HepG2 (cell line): ENCODE results near the gene UCKL1. TPM values are rescaled to one million over a fixed set of nuclear protein-coding genes. Genes with fewer than 3 reads are reported as not detected.

Experiments used
- CHD4 ChIP-seq: fragments of 200-600 bp; sonication (generic); IDR thresholded peaks from 2 replicates; pipeline ENCODE4 v1.7.0; 2017; ENCODE audit warnings: mild to moderate bottlenecking, low read length, borderline replicate concordance
- GABPA ChIP-seq, 2 experiments: IDR thresholded peaks; 2 replicates each; pipeline ENCODE4 v1.6.1; 2011 to 2016; ENCODE audit warnings: low read depth in 2 of 2, low read length in 1 of 2, missing biosample characterization in 1 of 2, missing genetic modification characterization in 1 of 2
- GATAD2A ChIP-seq: IDR thresholded peaks from 2 replicates; pipeline ENCODE4 v1.6.1; 2016
- GFI1 ChIP-seq: sonication (generic); formaldehyde crosslinking; IDR thresholded peaks from 2 replicates; pipeline ENCODE4 v1.5.0; 2020; ENCODE audit warnings: missing genetic modification reagents, mild to moderate bottlenecking, borderline replicate concordance
- HOXA7 ChIP-seq: sonication (generic); formaldehyde crosslinking; IDR thresholded peaks from 2 replicates; pipeline ENCODE4 v1.8.1; 2022; ENCODE audit warnings: mild to moderate bottlenecking, missing genetic modification reagents, moderate library complexity
- IRX3 ChIP-seq: sonication (generic); formaldehyde crosslinking; IDR thresholded peaks from 2 replicates; pipeline ENCODE4 v1.8.1; 2023; ENCODE audit warnings: mild to moderate bottlenecking, low read depth, missing genetic modification reagents, borderline replicate concordance
- KDM4B ChIP-seq: sonication (generic); formaldehyde crosslinking; IDR thresholded peaks from 2 replicates; pipeline ENCODE4 v1.4.0; 2020; ENCODE audit warnings: missing genetic modification reagents
- MATR3 ChIP-seq: sonication (generic); formaldehyde crosslinking; IDR thresholded peaks from 2 replicates; pipeline ENCODE4 v1.4.0; 2020; ENCODE audit warnings: missing genetic modification reagents
- MLLT10 ChIP-seq: sonication (generic); formaldehyde crosslinking; IDR thresholded peaks from 2 replicates; pipeline ENCODE4 v1.4.0; 2020; ENCODE audit warnings: missing genetic modification reagents
- NFE2L2 ChIP-seq: fragments of 150-350 bp; IDR thresholded peaks from 2 replicates; pipeline ENCODE4 v1.6.1; 2014; ENCODE audit warnings: low read length
- NFIC ChIP-seq: IDR thresholded peaks from 2 replicates; pipeline ENCODE4 v1.6.1; 2012; ENCODE audit warnings: mild to moderate bottlenecking, low read length, inconsistent platforms
- NR3C1 ChIP-seq: sonication (generic); formaldehyde crosslinking; IDR thresholded peaks from 2 replicates; pipeline ENCODE4 v1.4.0; 2020; ENCODE audit warnings: missing genetic modification reagents
- ZBTB8A ChIP-seq: sonication (generic); formaldehyde crosslinking; IDR thresholded peaks from 2 replicates; pipeline ENCODE4 v1.4.0; 2020; ENCODE audit warnings: mild to moderate bottlenecking, low read depth, missing genetic modification reagents, borderline replicate concordance
- ZFP37 ChIP-seq: sonication (generic); formaldehyde crosslinking; IDR thresholded peaks from 2 replicates; pipeline ENCODE4 v1.4.0; 2020; ENCODE audit warnings: missing genetic modification reagents, borderline replicate concordance
- ZHX1 ChIP-seq: sonication (generic); formaldehyde crosslinking; IDR thresholded peaks from 2 replicates; pipeline ENCODE4 v1.8.1; 2022; ENCODE audit warnings: low read depth, mild to moderate bottlenecking, missing genetic modification reagents
- ZKSCAN8 ChIP-seq: IDR thresholded peaks from 2 replicates; pipeline ENCODE4 v1.6.1; 2016; ENCODE audit warnings: borderline replicate concordance, missing genetic modification reagents, missing compliant biosample characterization
- ZNF230 ChIP-seq: sonication (generic); formaldehyde crosslinking; IDR thresholded peaks from 2 replicates; pipeline ENCODE4 v1.4.0; 2020; ENCODE audit warnings: mild to moderate bottlenecking, missing genetic modification reagents
- ZNF24 ChIP-seq: fragments of 450-650 bp; IDR thresholded peaks from 2 replicates; pipeline ENCODE4 v1.6.1; 2017; ENCODE audit warnings: antibody characterized with exemption, mild to moderate bottlenecking
- ZNF264 ChIP-seq: sonication (generic); formaldehyde crosslinking; IDR thresholded peaks from 2 replicates; pipeline ENCODE4 v1.4.0; 2020; ENCODE audit warnings: missing genetic modification reagents
- ZNF430 ChIP-seq: sonication (generic); formaldehyde crosslinking; IDR thresholded peaks from 2 replicates; pipeline ENCODE4 v1.9.0; 2021; ENCODE audit warnings: mild to moderate bottlenecking, missing genetic modification reagents
- ZNF503 ChIP-seq: sonication (generic); formaldehyde crosslinking; IDR thresholded peaks from 2 replicates; pipeline ENCODE4 v1.4.0; 2020; ENCODE audit warnings: missing genetic modification reagents
- ZNF576 ChIP-seq: sonication (generic); formaldehyde crosslinking; IDR thresholded peaks from 2 replicates; pipeline ENCODE4 v1.4.0; 2020; ENCODE audit warnings: mild to moderate bottlenecking, missing genetic modification reagents
- ZNF672 ChIP-seq: sonication (generic); formaldehyde crosslinking; IDR thresholded peaks from 2 replicates; pipeline ENCODE4 v1.8.1; 2022; ENCODE audit warnings: missing genetic modification reagents
- ZNF720 ChIP-seq: sonication (generic); formaldehyde crosslinking; IDR thresholded peaks from 2 replicates; pipeline ENCODE4 v1.4.0; 2020; ENCODE audit warnings: missing genetic modification reagents
- ZNF773 ChIP-seq: sonication (generic); formaldehyde crosslinking; IDR thresholded peaks from 2 replicates; pipeline ENCODE4 v1.4.0; 2020; ENCODE audit warnings: missing genetic modification reagents, borderline replicate concordance
- polyA plus RNA-seq, 8 experiments: library from polyadenylated mRNA; depleted of rRNA in 3 of 8; stranded (reverse) in 7 of 8; unstranded in 1 of 8; fragments of >200 nt; fragmentation: Illumina TruSeq in 4 of 8; extraction: Trizol in 4 of 8; gene quantifications; 2 replicates each; pipeline versions ENCODE4 v1.2.1 to v1.2.3, GENCODE V29; 2011 to 2016; ENCODE audit warnings: low read depth in 4 of 8, missing spikeins in 1 of 8, mixed read lengths in 1 of 8; ENCODE audit not compliant: insufficient read depth in 1 of 8
- total RNA-seq, 5 experiments: library from RNA; depleted of rRNA; stranded (reverse); fragments of >200 nt; fragmentation: Illumina TruSeq; extraction: Trizol; gene quantifications; 2 replicates each; pipeline ENCODE4 v1.2.3, GENCODE V29; 2016; ENCODE audit warnings: low read depth in 1 of 5

The UCKL1 gene
- total and polyA plus RNA-seq, 2 of the 13 experiments (the other 11 are each of a cell fraction or from before 2014, with no cell fraction given): 50.2 to 126 TPM

- TF ChIP-seq KDM4B (CRISPR knock-in tag): no peak
- TF ChIP-seq ZNF672: no peak
- peak; percentile 92 for TF ChIP-seq ZNF264 (CRISPR knock-in tag)
- no peak for TF ChIP-seq CHD4
- no peak for TF ChIP-seq ZNF503
- TF ChIP-seq HOXA7 (CRISPR knock-in tag): no peak
- no peak for TF ChIP-seq NR3C1 (CRISPR knock-in tag)
- 0 out of 2 replicates have a peak, but pooled peaks have one; percentile 75 for TF ChIP-seq MLLT10 (CRISPR knock-in tag)
- TF ChIP-seq NFE2L2: 0 out of 2 replicates have a peak, but pooled peaks have one; percentile 10
- TF ChIP-seq ZNF230 (CRISPR knock-in tag): 0 out of 2 replicates have a peak, but pooled peaks have one; percentile 20
- 0 out of 2 replicates have a peak, but pooled peaks have one; percentile 68 for TF ChIP-seq GFI1 (CRISPR knock-in tag)
- TF ChIP-seq IRX3 (CRISPR knock-in tag): no peak; the same call in 1 of the 2 replicates
- peak; percentile 68; the same call in 1 of the 2 replicates for TF ChIP-seq ZKSCAN8 (CRISPR knock-in tag)
- TF ChIP-seq ZNF24: no peak
- TF ChIP-seq ZBTB8A (CRISPR knock-in tag): no peak
- TF ChIP-seq ZNF720 (CRISPR knock-in tag): no peak
- no peak for TF ChIP-seq ZNF576 (CRISPR knock-in tag)
- 0 out of 2 replicates have a peak, but pooled peaks have one; percentile 39 for TF ChIP-seq ZNF430 (CRISPR knock-in tag)
- TF ChIP-seq ZNF773 (CRISPR knock-in tag): no peak
- TF ChIP-seq NFIC: no peak; the same call in 1 of the 2 replicates
- peak; percentile 55 for TF ChIP-seq GABPA (IDR thresholded peaks at IDR 0.05; ENCODE audit: low read depth, low read length)
- peak; percentile 88 for TF ChIP-seq GABPA (CRISPR knock-in tag; IDR thresholded peaks at IDR 0.05; ENCODE audit: low read depth)
- no peak for TF ChIP-seq MATR3
- peak; percentile 77; the same call in 1 of the 2 replicates for TF ChIP-seq ZHX1 (CRISPR knock-in tag)
- TF ChIP-seq ZFP37 (CRISPR knock-in tag): 0 out of 2 replicates have a peak, but pooled peaks have one; percentile 60
- TF ChIP-seq GATAD2A (CRISPR knock-in tag): peak; percentile 88
These were observed 59.7 kb downstream of the UCKL1 start (continued) for GRCh38 chr20:63896264-63897105.
